Glutamatergic neuron (in vitro differentiated cells): Measurements from ENCODE around the gene EIF4G3. TPM values are rescaled to one million over a fixed set of nuclear protein-coding genes. Genes with fewer than 3 reads are reported as not detected.

Experiments
- DNase-seq: peaks from one replicate; pipeline ENCODE4 v3.0.0; 2022
- H3K27ac Mint-ChIP-seq: one replicate; pipeline ENCODE4 v1.8.0; 2020; ENCODE audit warnings: mild to moderate bottlenecking, mixed read lengths, inconsistent platforms; ENCODE audit not compliant: unreplicated experiment
- H3K27me3 Mint-ChIP-seq: one replicate; pipeline ENCODE4 v1.8.0; 2020; ENCODE audit warnings: mild to moderate bottlenecking, moderate library complexity, mixed read lengths, inconsistent platforms; ENCODE audit not compliant: unreplicated experiment
- H3K36me3 Mint-ChIP-seq: one replicate; pipeline ENCODE4 v1.8.0; 2020; ENCODE audit warnings: mild to moderate bottlenecking, mixed read lengths, inconsistent platforms; ENCODE audit not compliant: unreplicated experiment
- H3K4me1 Mint-ChIP-seq: one replicate; pipeline ENCODE4 v1.8.0; 2020; ENCODE audit warnings: mild to moderate bottlenecking, low read depth, mixed read lengths, inconsistent platforms; ENCODE audit not compliant: unreplicated experiment
- H3K4me3 Mint-ChIP-seq: one replicate; pipeline ENCODE4 v1.8.0; 2020; ENCODE audit warnings: mild to moderate bottlenecking, mixed read lengths, inconsistent platforms; ENCODE audit not compliant: unreplicated experiment
- H3K9me3 Mint-ChIP-seq: one replicate; pipeline ENCODE4 v1.8.0; 2020; ENCODE audit warnings: mild to moderate bottlenecking, moderate library complexity, mixed read lengths, inconsistent platforms; ENCODE audit not compliant: unreplicated experiment
- total RNA-seq: library from RNA; stranded (reverse); fragmentation: NEBNext Ultra II Directional; extraction: Animal tissue kit (Norgen Biotek cat#: 25700); gene quantifications from one replicate; pipeline ENCODE4 v1.2.1, GENCODE V29; 2021; ENCODE audit not compliant: unreplicated experiment
- TF ChIP-seq, protein P1 (sequence below): fragments of 200-600 bp; sonication (generic); IDR thresholded peaks from one replicate; pipeline ENCODE4 v1.5.0; 2021; ENCODE audit not compliant: partially characterized antibody, unreplicated experiment

The EIF4G3 gene
- total RNA-seq, 1 donor from 2014 or later: 100 TPM

DNA sequence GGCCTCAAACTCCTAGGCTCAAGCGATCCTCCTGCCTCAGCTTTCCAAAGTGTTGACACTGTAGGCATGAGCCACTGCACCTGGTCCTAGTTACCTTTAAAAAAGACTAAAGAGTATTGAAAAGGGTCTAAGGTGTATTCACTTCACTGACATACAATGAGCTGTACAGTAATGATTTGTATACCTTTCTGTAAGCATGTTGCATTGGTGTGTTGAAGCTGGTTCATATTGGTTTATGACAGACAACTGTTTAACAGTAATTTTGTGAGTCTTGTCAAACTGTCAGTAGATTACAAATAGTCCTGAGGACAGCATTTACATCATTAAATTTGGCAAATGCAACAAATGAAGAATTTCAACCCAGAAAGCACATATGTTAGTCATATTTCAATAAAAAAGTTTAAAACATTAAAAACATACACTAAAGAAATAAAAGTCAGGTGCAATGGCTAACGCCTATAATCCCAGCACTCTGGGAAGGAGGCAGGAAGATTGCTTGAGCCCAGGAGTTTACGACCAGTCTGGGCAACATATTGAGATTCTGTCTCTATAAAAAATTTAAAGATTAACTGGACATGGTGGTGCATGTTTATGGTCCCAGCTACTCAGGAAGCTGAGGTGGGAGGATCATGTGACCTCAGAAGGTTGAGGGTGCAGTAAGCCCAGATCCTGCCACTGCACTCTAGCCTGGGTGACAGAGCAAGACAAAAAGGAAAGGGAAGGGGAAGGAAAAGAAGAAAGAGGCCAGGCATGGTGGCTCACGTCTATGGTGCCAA is 301.3 kb downstream of the EIF4G3 start:
- Mint-ChIP-seq H3K27ac (no peak overlapping the region), H3K4me3 (no peak overlapping the region)
- no peak for DNase-seq

DNA sequence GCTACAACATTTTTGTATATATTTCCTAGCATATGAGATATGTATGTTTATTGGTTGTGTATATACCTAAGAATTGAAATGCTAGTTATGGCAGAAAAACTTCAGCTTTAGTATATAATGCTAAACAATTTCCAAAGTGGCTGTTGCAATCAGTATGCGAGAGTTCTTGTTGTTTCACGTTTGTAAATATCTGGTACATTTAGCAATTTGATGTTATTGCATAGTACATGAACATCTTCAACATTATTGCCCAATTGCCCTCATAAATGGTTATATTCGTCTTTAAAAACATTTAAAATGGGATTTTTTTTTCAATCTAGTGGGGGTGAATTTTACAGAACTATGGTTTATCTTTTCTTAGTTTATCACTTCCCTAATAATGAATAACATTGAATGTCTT is 303.4 kb downstream of the EIF4G3 start:
- no peaks in the 10 kb centered on the region for H3K9me3 Mint-ChIP-seq
- H3K36me3 Mint-ChIP-seq: no peaks in the 10 kb centered on the region
- no peak for DNase-seq
- no peak overlapping the region for H3K27ac Mint-ChIP-seq
- TF ChIP-seq, protein P1, sequence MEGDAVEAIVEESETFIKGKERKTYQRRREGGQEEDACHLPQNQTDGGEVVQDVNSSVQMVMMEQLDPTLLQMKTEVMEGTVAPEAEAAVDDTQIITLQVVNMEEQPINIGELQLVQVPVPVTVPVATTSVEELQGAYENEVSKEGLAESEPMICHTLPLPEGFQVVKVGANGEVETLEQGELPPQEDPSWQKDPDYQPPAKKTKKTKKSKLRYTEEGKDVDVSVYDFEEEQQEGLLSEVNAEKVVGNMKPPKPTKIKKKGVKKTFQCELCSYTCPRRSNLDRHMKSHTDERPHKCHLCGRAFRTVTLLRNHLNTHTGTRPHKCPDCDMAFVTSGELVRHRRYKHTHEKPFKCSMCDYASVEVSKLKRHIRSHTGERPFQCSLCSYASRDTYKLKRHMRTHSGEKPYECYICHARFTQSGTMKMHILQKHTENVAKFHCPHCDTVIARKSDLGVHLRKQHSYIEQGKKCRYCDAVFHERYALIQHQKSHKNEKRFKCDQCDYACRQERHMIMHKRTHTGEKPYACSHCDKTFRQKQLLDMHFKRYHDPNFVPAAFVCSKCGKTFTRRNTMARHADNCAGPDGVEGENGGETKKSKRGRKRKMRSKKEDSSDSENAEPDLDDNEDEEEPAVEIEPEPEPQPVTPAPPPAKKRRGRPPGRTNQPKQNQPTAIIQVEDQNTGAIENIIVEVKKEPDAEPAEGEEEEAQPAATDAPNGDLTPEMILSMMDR: no peak
- no peak overlapping the region for H3K4me3 Mint-ChIP-seq
- H3K4me1 Mint-ChIP-seq: no peaks in the 10 kb centered on the region
- H3K27me3 Mint-ChIP-seq: no peaks in the 10 kb centered on the region

More for the DNA sequence above, 301.3 kb downstream of the EIF4G3 start:
- Mint-ChIP-seq H3K36me3 (no peaks in the 10 kb centered on the region), H3K27me3 (no peaks in the 10 kb centered on the region), H3K9me3 (no peaks in the 10 kb centered on the region), H3K4me1 (no peaks in the 10 kb centered on the region)
- TF ChIP-seq, protein P1: no peak

DNA sequence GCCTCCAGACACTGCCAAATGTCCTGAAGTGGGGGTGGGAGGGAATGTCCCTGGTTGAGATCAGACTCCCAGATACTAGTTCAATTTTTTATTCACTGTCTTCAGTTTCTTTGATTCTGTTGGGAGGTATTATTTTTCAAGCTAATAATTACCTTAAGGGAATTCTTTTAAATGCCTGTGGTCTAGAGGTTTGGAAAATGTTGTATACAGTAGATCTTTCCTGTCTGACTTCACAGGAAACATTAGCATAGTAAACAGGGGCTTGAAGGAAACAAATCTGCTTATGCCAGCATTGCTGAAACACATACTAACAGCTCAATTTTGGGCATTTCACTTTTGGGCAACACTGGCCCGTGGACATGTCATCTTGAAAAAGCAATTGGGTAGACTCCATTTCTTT is 305.3 kb downstream of the EIF4G3 start:
- Mint-ChIP-seq H3K27ac (no peak overlapping the region), H3K4me1 (no peaks in the 10 kb centered on the region), H3K27me3 (no peaks in the 10 kb centered on the region), H3K36me3 (no peaks in the 10 kb centered on the region), H3K9me3 (no peaks in the 10 kb centered on the region), H3K4me3 (no peak overlapping the region)
- TF ChIP-seq, protein P1: no peak
- DNase-seq: no peak

DNA sequence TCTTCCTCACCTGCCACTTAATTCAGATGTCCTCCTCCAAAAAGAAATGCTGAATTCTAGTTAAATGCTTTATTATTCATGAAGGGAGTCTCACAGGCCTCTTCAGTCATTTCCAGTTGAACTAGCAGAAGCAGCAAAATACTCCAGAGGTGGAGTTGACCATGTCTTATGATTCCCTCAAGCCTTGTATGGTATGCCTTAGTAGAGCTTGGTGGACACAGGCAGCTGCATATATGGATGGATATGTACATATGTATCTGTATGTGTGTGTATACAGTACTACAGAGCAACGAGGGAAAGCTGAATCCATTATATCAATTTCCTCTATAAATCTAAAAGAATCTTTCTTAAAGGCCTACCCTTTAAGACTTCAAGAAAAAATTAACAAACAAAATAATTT is 306.0 kb downstream of the EIF4G3 start:
- Mint-ChIP-seq H3K27me3 (no peaks in the 10 kb centered on the region), H3K4me1 (no peaks in the 10 kb centered on the region), H3K36me3 (no peaks in the 10 kb centered on the region), H3K9me3 (no peaks in the 10 kb centered on the region), H3K4me3 (no peak overlapping the region), H3K27ac (no peak overlapping the region)
- no peak for DNase-seq
- TF ChIP-seq, protein P1: no peak

DNA sequence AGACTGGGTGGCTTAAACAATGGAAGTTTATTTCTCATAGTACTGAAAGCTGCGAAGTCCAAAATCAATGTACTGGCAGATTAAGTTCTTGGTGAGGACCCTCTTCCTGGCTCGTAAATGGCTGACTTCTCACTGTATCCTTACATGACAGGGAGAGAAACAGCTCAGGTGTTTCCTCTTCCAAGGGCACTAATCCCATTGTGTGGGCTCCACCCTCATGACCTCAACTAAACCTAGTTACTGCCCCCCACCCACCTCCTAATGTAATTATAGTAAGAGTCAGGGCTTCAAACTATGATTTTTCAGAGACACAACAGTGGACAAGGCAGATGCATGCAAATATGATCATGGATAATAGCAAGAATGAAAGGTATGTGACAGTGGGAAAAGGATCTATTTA is 308.4 kb downstream of the EIF4G3 start:
- Mint-ChIP-seq H3K27me3 (no peaks in the 10 kb centered on the region), H3K9me3 (no peaks in the 10 kb centered on the region), H3K4me3 (no peak overlapping the region), H3K27ac (no peak overlapping the region), H3K4me1 (no peaks in the 10 kb centered on the region), H3K36me3 (no peaks in the 10 kb centered on the region)
- TF ChIP-seq, protein P1: no peak
- no peak for DNase-seq
